MCF 10A (cell line): ENCODE data around the gene JAG2. TPM values are rescaled to one million over a fixed set of nuclear protein-coding genes. Genes with fewer than 3 reads are reported as not detected.

ENCODE experiments used
- BruUV-seq: library from RNA; stranded (reverse); fragments of 400-500 nt; replicated peaks from 2 replicates; lab custom pipeline; 2021; lab: Mats Ljungman, UMichigan
- CTCF ChIA-PET: fragments of 300-600 bp; sonication (Branson Sonifier 250); formaldehyde crosslinking; extraction: SDS; loops from one replicate; lab custom pipeline; 2021; ENCODE audit warnings: antibody characterized with exemption, inconsistent platforms; lab: Yijun Ruan, JAX
- POLR2A ChIA-PET: fragments of 300-600, 350-650 bp; sonication (Branson Sonifier 250); formaldehyde crosslinking; extraction: SDS; loops from one replicate; lab custom pipeline; 2020; ENCODE audit warnings: antibody characterized with exemption, inconsistent platforms; lab: Yijun Ruan, JAX
- DNase-seq: peaks from one replicate; pipeline ENCODE4 v3.0.0-alpha.2; 2018; ENCODE audit not compliant: unreplicated experiment
- H3K27ac Mint-ChIP-seq: one replicate; pipeline ENCODE4 v1.8.0; 2022; ENCODE audit warnings: mild to moderate bottlenecking, low read depth, mixed read lengths; ENCODE audit not compliant: unreplicated experiment
- H3K27me3 Mint-ChIP-seq: one replicate; pipeline ENCODE4 v1.8.0; 2022; ENCODE audit warnings: mixed read lengths; ENCODE audit not compliant: insufficient read depth, unreplicated experiment
- H3K36me3 Mint-ChIP-seq: one replicate; pipeline ENCODE4 v1.8.0; 2022; ENCODE audit warnings: mild to moderate bottlenecking, moderate library complexity, mixed read lengths; ENCODE audit not compliant: insufficient read depth, unreplicated experiment
- H3K4me1 Mint-ChIP-seq: one replicate; pipeline ENCODE4 v1.8.0; 2022; ENCODE audit warnings: mixed read lengths; ENCODE audit not compliant: insufficient read depth, unreplicated experiment
- H3K4me3 Mint-ChIP-seq: one replicate; pipeline ENCODE4 v1.8.0; 2022; ENCODE audit warnings: mild to moderate bottlenecking, moderate library complexity, mixed read lengths; ENCODE audit not compliant: unreplicated experiment
- H3K9me3 Mint-ChIP-seq: one replicate; pipeline ENCODE4 v1.8.0; 2022; ENCODE audit warnings: mixed read lengths; ENCODE audit not compliant: unreplicated experiment
- intact Hi-C: fragments of 100-400 bp; cut with micrococcal nuclease; formaldehyde crosslinking; loops from 2 replicates; pipeline ENCODE4 v1.14.1; 2022
- total RNA-seq: library from RNA; stranded (reverse); gene quantifications from 2 replicates; pipeline ENCODE4 v1.2.3, GENCODE V29; 2022
- TF ChIP-seq, protein P1 (sequence below): fragments of 200-600 bp; IDR thresholded peaks from one replicate; pipeline ENCODE4 v1.8.0; 2022; ENCODE audit warnings: antibody characterized with exemption, mild to moderate bottlenecking; ENCODE audit not compliant: unreplicated experiment

The JAG2 gene
- total RNA-seq, 1 experiment from 2014 or later = 33.5 TPM

DNA sequence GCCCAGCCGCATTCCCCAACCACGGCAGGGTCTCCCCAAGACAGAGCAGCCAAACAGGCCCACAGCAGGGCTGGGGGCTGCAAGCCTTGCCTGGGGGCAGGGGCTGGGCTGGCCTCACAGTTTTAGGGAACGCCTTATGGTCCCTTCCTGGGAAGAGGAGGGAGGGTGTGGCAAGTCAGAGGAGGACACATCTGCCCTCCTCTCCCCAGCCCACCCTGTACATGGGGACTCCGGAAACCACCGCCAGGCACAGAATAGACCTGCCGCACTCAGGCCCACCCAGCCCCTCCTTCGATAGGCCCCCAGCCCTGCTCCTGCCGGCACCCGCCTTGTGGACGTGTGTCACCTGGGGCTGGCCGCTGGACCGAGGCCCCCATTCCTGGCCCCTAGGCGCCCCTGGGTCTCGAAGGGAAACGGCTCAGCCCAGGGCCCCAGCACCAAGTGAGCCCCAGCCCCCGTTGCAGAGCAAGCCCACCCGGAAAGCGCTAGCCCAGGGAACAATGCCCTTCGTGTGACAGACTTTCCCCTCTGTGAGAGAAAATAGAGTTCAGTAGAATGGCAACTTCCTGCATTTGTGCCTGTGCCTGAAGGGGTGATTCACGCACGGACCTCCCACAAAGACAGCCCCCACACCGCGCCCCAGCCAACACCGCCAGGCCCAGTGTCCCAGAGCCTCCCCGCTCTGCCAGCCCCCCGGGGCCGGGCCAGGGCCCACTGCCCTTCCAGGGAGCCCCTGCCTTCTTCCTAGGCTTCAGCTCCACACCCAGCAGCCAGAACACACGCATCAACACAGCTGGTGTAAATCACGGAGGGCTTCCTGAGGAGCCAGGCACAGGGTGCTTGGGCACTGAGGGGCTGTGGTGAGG lies 24.5 kb upstream of the JAG2 start:
- H3K4me1 Mint-ChIP-seq = peaks cover 12% of the 10 kb centered on the region
- H3K27me3 Mint-ChIP-seq = peaks cover 55% of the 10 kb centered on the region
- intact Hi-C loops = no loop called here
- H3K4me3 Mint-ChIP-seq = no peak overlapping the region
- TF ChIP-seq, protein P1, sequence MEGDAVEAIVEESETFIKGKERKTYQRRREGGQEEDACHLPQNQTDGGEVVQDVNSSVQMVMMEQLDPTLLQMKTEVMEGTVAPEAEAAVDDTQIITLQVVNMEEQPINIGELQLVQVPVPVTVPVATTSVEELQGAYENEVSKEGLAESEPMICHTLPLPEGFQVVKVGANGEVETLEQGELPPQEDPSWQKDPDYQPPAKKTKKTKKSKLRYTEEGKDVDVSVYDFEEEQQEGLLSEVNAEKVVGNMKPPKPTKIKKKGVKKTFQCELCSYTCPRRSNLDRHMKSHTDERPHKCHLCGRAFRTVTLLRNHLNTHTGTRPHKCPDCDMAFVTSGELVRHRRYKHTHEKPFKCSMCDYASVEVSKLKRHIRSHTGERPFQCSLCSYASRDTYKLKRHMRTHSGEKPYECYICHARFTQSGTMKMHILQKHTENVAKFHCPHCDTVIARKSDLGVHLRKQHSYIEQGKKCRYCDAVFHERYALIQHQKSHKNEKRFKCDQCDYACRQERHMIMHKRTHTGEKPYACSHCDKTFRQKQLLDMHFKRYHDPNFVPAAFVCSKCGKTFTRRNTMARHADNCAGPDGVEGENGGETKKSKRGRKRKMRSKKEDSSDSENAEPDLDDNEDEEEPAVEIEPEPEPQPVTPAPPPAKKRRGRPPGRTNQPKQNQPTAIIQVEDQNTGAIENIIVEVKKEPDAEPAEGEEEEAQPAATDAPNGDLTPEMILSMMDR = no peak
- no peak for DNase-seq
- H3K27ac Mint-ChIP-seq = no peak overlapping the region
- no peaks in the 10 kb centered on the region for H3K9me3 Mint-ChIP-seq
- POLR2A ChIA-PET = no interaction called here
- no peaks in the 10 kb centered on the region for H3K36me3 Mint-ChIP-seq
- CTCF ChIA-PET = interaction anchor here (1.8 kb wide), 1 partner anchor 10 kb away, joined by 12 read pairs; no protein-coding TSS in a partner anchor
- no TSS peak for BruUV-seq

DNA sequence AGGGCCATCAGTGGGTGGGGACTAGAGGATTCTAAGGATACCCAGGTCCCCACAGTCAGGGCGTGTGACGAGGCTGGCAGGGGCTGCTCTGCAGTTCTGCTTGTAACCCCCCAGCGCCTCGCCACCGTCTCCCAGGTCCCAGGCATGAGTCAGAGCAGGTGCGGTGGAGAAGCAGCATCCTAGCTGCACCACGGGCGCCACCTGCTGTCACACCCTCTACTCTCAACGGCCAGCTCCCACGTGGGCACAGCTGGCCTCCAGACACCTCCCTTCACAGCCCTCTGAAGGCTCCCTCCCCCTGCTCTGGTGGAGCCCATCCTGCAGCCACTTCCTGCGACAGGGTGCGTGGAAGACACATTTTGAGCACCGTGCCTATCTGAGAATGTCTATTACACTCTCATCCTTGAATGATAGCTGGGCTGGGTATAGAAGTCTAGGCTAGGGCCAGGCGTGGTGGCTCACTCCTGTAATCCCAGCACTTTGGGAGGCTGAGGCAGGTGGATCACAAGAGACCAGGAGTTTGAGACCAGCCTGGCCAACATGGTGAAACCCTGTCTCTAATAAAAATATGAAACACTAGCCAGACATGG lies 19.5 kb upstream of the JAG2 start:
- Mint-ChIP-seq H3K4me1 (no peaks in the 10 kb centered on the region), H3K27me3 (peaks cover 47% of the 10 kb centered on the region), H3K9me3 (no peaks in the 10 kb centered on the region), H3K36me3 (no peaks in the 10 kb centered on the region), H3K4me3 (no peak overlapping the region), H3K27ac (no peak overlapping the region)
- ChIA-PET CTCF (interaction anchor here (0.6 to 0.9 kb wide), 3 partner anchors 20 to 293 kb away, joined by 3 read pairs; no protein-coding TSS in a partner anchor), POLR2A (no interaction called here)
- no peak for DNase-seq
- BruUV-seq = no TSS peak
- intact Hi-C loops = no loop called here
- TF ChIP-seq, protein P1 = peak; percentile 25

DNA sequence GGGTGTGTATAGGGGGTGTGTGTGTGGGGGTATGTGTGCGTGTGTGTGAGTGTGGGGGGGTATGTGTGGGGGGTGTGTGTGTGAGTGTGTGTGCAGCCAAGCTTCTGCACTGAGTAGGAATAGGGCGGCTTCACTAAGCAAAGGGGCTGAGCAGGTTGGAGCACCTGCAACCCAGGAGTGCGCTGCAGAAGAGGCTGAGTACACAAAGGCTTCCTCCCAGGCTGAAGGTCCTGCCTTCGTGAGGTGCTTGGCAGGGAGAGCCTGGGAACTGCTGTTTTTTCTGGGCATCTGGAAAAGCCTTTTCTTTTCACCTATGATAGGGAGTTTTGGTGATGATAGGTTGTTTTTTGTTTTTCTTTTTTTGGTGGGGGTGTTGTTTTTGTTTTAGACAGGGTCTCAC lies 18.5 kb upstream of the JAG2 start:
- DNase-seq = no peak
- H3K27ac Mint-ChIP-seq = no peak overlapping the region
- no peaks in the 10 kb centered on the region for H3K36me3 Mint-ChIP-seq
- intact Hi-C loops = no loop called here
- H3K27me3 Mint-ChIP-seq = peaks cover 47% of the 10 kb centered on the region
- TF ChIP-seq, protein P1 = no peak
- no peaks in the 10 kb centered on the region for H3K9me3 Mint-ChIP-seq
- ChIA-PET POLR2A (no interaction called here), CTCF (no interaction called here)
- no peaks in the 10 kb centered on the region for H3K4me1 Mint-ChIP-seq
- no peak overlapping the region for H3K4me3 Mint-ChIP-seq
- no TSS peak for BruUV-seq

GRCh38 chr14:105185973-105186372 lies 17.4 kb upstream of the JAG2 start:
- CTCF ChIA-PET = interaction anchor here (0.6 kb wide), 1 partner anchor 46 kb away, joined by 5 read pairs; no protein-coding TSS in a partner anchor
- POLR2A ChIA-PET = no interaction called here
- no peaks in the 10 kb centered on the region for H3K4me1 Mint-ChIP-seq

More at GRCh38 chr14:105185973-105186372, 17.4 kb upstream of the JAG2 start:
- BruUV-seq = no TSS peak
- DNase-seq = no peak
- Mint-ChIP-seq H3K9me3 (no peaks in the 10 kb centered on the region), H3K27me3 (peaks cover 47% of the 10 kb centered on the region), H3K4me3 (no peak overlapping the region), H3K36me3 (no peaks in the 10 kb centered on the region), H3K27ac (no peak overlapping the region)
- intact Hi-C loops = no loop called here
- TF ChIP-seq, protein P1 = no peak
